Measurements from ENCODE around the gene GPER1.
"Not testable (repeated sequence)": the region's sequence is repeated elsewhere in the genome, so short reads cannot be mapped to it uniquely, and the experiment has no call there.

GPER1 gene

DNA sequence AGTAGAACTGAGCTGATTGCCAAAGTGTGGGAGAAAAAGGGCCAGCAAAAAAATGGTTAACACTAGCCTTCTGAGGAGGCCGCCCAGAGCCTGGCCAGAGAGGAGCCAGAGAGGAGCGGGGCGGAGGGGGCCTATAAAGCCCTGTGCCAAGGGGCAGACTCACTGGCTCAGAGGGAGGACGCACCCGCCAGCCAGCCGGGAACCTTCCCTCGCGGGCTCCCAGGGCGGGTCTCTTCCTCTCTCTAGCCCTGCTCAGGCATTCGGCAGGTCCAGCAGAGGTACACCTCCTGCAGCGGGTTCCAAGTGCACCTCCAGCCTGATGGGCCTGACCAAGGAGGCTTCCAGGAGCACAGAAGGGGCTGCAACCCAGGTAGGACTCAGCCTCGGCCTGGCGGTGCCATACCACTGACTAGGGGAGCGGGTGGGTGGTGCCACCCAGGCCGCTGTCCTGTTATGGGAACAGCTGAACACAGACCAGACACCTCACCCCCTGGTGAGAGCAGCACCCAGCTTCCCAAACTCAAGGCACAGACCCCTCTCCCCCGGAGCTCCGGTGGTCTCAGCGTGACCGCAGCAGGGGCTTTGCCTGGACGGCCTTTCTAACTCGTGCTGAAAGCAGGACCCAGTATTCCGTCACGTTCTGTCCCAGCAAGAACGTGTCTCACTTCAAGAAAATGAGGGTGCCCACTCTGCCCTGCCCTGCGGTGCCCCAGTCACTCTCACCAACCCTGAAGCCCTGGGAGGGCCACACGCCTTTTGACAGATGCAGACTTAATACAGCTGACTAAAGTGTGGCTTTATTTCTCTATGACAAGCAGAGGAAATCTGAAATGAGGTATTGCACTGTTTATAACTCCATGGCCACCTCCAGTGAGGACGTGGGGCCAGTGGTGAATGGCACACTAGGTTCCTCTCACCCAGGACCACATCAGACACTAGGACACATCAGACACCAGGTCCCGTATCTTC is at the start of gene GPER1:
GPER1 (plus strand) TSS at position 162 of the 969 bp plus-strand sequence. CDS start 3,616 bp downstream, outside the sequence.
- no peak for DNase-seq (ENCODE audit: low read depth in 3 of 3, low spot score in 1 of 3)

DNA sequence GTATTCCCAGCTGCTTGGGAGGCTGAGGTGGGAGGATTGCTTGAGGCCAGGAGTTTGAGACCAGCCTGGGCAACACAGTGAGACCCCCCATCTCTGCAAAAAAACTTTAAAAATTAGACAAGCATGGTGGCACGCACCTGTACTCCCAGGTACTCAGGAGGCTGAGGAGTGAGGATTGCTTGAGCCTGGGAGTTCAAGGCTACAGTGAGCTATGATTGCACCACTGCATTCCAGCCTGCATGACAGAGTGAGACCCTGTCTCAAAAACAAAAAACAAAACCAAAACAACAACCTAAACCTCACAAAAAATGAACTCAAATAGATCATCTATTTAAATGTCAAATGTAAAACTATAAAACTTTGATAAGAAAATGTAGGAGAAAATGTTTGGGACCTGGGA is 47.7 kb upstream of the GPER1 start:
- not testable (repeated sequence) for DNase-seq (ENCODE audit: low read depth in 3 of 3, low spot score in 1 of 3)

DNA sequence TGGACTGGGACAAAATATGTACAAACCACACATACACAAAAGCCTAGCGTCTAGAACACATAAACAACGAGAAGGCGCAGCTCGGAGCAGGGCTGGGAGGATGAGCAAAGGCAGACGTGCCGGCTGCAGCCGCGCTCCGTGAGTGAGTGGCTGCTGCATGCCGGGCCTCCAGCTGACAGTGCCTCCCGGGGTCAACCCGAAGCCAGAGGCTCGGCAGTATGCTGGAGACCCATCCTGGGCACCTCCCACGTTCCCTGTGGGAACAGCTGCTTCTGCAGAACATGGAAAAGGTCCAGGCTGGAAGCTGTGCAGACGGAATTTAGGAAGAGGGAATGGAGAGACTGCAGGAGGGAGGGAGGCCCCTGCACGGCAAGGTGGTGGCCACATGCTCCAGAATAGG is 47.1 kb upstream of the GPER1 start:
- DNase-seq (ENCODE audit: low read depth in 3 of 3, low spot score in 1 of 3): no peak

DNA sequence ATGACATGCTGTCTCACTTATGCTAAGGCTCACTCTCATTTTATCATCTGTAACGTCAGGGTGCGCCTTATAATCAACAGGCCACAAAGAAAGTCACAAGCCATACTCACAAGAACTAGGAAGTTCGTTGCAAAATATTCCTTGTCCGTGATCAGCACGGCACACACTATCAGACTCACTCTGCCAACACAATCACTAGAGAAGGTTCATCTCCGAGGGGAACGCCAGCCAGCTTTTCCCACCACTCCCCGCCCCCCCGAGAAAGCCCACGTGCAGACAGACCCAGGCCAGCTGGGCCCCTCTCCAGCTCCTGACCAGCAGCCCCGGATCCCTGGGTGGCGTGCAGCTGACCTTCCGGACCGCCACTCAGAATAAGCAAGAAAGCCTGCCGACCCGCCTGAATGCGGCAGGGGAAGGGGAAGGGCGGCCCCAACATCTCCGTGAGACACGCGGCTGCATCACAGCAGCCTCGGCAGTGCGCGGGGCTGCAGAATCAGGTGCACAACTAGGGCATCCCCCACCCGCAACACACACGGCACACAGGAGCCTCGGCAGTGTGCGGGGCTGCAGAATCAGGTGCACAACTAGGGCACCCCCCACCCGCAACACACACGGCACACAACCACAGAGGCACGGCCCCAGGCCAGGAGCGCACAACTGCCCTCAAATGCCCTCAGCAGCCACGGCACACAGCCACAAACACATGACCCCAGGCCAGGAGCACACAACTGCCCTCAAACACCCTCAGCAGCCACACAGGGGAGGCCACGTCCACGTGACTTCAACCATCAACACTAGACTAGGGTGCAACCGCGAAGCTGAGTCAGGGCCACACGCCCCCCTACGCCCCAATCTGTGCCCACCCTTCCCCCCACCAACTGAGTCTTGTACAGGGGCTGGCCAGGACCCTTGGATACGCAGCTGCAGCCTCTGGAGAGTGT is 46.1 kb upstream of the GPER1 start:
- DNase-seq (ENCODE audit: low read depth in 3 of 3, low spot score in 1 of 3): no peak

DNA sequence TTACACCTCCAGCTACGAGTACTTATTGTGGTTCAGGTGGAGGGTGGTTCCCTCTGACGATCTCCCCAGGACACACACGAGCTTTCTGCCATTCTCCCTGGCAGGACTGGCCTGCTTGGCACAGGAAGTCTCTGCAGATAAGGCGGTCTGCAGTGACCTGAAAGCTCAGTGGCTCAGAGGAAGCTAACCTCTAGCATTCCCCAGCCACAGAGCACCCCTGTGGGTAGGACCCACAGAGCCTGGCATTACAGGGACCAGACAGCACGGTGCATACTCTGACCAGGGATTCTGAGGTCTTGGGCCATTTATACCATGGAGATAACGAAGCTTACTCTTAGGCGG is 45.5 kb upstream of the GPER1 start:
- DNase-seq (ENCODE audit: low read depth in 3 of 3, low spot score in 1 of 3): no peak

DNA sequence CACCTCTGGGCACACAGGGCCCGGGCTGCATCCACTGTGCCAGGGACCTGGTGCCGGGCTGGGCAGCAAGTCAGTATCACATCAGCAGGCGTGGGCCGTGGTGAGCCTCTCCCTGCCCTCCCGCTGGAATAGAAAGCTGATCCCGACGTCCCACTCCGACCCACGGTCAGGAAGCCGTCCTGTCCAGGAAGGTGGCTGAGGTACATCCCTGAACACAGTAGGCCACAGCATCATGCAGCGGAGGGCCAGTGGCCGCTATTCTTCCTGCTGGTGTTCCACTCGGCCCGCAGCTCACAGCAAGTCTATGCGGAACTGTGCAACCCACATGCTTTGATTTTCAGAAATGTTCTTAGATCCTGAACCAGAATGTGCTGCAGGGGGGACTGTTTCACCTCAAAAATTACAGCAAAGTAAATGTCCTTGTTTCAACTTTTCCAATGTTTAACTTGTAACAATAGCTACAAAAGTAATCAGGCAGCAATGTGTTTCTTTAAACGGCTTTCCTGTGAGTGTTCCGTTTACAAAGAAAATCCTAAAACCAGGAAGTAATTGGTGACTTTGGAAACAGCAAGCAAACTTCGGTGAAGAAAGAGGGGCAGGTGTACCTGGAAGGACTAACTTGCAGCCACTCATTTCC is 44.2 kb upstream of the GPER1 start:
- DNase-seq (ENCODE audit: low read depth in 3 of 3, low spot score in 1 of 3): no peak

DNA sequence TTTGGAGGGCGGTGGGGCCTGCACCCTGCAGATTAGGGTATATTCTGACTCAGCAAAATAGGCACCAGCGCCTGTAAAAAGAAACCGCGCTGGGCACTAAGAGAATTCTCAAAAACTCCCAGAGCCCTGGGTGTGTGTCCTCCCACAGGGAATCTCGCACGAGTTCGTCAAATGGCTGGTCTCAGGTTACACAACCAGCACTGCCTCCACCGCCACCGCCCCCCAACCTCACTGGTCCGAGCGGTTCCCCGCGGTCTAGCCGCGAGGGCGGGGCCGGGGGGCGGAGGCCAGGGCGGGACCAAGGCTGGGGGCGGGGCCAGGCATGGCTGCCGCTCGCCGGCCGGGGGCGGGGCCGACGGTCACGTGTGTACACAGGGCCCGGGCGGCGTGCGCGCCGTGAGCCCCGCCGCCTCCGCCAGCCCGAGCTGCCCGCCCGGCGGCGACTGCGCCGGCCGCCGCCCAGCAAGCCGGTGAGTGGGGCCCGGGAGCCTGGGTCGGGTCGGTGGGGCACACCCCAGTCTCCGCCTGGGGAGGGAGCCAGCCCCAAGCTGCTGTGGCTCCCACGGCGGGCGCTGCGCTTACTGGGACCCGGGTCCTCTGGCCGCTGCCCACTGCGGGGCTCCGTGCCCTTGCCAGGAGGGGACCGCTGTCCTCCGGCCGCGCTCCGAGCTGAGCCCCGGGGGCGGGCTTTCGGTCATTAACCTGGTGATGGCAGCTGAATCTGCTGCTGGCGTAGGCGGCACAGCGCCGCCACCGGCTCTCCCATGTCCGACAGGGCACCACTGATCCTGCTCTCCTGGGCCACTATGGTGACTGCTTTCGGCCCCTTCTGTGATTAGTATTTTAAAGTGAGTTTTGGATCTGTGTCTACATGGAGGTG is 43.5 kb upstream of the GPER1 start, which contains the start of gene GPR146:
GPR146 (plus strand) TSS at position 358 of the 880 bp plus-strand sequence. CDS start 12,970 bp downstream, outside the sequence.
- peak; percentile 67 to 96 (median 79) for DNase-seq (ENCODE audit: low read depth in 3 of 3, low spot score in 1 of 3)

DNA sequence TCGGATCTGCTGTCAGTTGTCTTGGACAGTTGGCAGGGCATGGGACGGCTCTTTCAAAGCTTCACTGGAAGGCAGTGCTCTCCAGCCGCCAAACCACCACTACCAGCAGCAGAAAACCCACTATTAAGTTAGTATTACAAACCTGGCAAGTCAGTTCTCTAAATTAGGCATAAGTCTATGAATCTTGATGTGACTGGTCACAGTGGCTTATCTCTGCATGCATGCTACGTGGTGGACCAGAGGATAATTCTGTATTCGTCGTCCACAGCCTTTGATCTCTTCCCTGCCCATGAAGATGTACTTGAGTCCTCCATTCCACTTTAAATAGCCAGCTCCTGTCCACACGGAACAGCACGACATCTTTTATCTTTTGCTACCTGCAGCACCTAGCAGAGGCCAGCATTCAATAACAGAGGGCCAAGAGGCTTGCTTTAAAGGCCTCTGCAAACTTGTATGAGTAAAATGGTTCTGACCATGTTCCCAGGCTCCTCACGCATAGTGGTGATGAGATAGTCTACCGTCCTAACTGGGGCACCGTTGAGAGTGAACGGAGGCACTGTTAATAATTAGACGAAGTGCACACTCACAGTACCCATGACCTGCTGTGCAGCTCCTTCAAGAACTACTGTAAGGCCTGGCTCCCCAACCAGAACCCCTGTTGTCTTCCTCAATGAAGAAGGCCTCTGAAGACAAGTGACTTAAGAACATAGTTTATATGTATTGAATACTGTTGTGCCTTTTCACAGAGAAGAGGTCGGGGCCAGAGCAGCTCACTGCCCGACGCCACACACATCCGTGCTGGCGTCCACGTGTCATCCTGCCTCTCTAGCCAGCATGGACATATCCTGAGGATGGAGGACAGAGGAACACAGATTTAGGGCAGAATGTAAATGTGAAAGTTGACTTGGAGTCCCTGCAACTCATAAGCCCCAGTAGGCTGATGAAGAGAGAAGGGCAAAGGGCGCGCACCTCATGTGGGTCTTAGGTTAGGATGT is 42.5 kb upstream of the GPER1 start:
- DNase-seq (ENCODE audit: low read depth in 3 of 3, low spot score in 1 of 3): no peak

DNA sequence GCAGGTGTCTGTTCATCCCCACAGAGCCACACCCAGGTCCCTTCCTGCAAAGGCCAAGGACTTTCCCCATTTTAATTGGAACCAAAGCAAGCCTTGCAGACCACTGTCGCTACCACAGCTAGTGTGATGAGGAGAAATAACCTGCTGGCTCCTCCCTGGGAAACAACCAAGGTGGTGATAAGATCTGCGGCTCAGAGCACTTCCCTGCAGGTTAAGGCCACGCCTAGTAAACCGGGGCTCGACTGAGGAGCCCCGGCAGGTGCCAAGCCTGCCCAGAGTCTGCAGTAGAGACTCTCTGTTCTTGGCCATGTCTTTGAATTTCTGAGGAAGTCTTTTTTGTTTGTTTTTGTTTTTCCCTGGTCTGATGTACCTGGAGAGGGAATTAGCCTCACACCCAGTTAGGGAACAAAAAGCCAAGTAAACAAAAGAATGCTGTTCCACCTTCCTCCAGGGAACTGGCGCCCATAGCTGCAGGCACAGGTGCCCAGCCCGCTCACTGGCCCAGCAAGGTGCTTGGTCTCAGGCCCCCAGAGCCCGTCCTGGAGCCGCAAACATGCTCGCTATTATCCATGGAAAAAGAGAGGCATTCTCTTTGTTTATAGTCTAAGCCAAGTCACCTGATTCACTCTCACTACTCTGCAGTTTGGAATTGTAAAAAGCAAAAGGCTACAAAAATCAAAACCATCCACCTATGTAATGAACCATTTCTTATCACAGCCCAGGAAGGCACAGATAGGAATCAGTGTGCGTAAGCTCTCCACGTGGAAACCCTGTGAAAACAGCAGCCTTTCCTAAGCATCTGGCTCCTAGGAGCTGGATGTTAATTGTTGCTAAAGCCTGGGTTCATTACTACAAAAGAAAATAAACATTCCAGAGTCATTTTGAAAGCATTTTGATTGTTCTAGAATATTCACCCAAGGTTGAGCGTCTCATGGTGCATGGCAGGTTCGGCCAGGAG is 40.9 kb upstream of the GPER1 start:
- no peak for DNase-seq (ENCODE audit: low read depth in 3 of 3, low spot score in 1 of 3)

DNA sequence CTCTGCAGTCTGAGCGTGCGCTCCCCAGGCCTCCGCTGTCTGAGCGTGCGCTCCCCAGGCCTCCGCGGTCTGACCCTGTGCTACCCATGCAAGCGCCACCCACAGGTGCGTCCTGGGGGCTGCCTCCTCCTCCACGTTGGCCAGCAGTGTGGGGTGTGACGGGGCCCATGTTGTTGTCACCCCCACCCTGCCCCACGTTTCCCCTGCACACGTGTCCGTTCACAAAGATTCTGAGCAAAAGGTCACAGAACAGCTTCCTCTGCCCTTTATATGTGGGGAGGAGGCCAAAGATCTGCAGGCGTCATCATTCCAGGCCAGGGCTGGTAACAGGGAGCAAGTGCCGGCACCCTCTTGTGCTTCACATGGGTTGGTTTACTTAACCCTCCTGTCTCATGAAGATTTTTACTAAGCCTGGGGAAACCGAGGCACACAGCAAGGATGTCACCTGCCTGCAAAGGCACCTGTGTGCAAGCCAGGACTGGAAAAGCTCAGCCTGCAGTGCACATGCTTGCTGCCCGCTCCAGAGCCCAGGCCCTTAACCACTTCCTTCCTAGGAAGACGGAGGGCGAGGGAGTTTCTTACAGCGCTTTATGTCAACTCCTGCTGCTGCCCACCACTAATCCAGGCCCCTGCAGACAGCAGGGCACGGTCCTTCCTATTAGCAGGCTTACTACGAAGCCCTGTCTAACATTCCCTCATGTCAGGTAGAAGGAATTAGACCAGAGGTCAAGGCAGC is 38.7 kb upstream of the GPER1 start:
- no peak for DNase-seq (ENCODE audit: low read depth in 3 of 3, low spot score in 1 of 3)

DNA sequence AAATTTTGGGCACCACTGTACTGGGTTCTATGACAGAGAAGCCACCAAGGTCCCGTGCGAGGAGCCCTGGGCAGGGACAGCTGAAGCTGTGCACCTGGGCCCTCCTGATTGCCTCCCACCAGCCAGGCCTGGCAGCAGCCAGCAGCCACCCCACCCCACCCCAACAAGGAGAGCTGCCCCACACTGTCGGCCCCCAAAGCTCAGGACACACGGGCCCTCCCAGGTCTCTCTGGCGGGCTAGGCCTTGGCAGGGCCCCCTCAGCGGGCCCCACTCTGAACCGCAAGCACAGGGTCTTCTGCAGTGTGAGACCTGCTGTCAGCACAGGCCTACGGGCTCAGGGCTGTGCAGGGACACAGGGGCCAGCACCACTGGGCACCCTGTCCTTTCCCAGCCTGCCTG is 38.1 kb upstream of the GPER1 start:
- no peak for DNase-seq (ENCODE audit: low read depth in 3 of 3, low spot score in 1 of 3)

DNA sequence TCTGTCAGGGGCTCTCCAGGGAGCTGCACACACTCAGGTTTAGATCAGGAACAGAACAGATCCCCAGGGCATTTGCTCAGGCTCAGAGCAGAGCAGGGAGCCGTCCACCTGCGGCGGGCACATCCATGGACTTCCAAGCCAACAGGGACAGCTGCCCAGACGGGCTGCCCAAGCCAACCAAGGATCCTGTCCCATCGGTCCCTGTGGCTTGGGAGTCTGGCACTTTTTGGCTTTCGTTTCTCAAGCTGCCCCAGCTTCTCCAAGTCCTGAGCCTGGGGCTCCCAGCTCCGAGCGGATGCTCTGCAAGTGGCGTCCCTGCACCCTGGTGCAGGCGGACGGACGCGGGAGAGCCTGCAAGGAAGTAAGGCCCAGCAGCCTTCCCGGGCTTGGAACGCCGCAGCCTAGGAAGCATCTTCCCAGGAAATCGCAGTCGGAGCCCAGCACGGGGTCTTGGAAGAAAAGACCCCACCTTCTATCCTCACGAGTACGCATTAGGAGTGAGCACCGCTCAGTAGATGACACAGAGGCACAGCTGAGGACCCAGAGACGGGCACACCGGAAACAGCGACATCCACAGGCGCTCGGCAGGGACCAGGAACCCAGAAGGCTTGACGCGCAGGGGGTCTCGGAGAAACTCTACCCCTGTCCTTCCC is 37.5 kb upstream of the GPER1 start:
- no peak for DNase-seq (ENCODE audit: low read depth in 3 of 3, low spot score in 1 of 3)

DNA sequence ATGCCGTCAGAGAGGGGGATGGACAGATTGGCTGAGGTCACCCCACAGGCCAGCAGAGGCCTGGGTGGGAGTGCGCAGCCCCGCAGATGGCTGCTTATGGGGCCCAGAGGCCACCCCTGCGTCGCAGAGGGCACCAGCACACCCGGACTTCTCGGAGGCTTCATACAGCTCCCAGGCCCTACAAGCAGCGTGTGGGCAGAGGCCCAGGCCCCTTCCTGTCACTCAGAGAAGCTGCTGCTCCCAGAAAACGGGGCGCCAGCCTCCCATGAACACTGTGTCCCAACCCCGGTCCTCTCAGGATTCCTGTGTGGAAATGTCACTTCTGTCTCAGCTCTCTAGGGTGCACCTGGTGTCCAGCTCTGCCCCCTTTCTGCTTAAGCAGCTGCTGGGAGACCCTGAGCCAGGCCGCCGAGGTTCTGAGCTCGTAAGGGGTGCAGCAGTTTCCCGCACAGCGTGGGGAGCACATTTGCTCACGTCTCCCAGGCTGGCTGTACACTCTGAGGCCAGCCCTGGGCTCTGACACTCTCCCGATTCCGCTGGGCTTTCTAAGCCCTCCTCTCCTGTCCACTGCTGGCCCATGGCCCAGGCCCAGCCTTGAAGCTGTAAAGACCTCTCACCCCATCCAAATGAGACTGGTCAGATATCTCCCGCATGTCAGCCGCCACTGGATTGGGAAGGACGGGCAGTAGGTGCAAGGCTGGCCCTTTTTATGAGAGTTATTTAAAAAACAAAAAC is 36.8 kb upstream of the GPER1 start:
- DNase-seq (ENCODE audit: low read depth in 3 of 3, low spot score in 1 of 3): no peak

DNA sequence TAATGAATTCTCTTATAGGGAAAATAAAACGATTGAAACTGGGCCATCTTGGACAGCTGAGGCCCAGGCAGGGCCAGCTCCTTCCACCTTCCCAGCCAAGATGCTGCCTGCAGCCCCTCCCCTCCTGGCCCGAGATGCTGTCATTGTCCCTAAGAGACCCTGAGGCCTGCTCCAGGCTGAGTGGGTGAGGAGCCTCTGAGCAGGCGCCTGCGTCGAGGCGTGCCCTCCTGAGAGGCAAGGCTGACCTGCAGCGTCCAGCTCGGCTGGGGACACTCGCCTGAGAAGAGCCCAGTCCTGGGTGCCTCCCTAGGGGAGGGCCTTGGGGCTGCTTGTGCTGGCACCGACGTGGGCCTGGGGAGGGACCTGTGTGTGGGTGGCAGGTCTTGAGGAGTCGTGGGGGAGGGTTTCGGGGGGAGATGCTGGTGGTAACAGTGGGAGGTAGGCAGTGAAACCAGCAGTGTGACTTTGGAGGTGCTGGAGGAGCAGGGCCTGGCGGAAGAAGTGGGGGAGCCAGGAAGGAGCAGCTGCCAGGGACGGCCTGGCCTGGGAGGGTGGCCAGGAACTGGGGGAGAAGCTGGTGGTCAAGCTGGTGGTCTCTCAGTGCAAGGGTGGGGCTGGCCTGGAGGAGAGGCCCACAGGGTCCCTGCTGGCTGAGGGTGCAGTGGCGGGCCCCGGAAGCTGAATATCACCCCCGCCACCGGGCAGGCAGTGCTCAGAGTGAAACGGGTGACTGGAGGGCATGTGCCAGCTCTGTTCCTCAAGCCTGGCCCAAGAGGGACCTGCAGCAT is 35.7 kb upstream of the GPER1 start:
- DNase-seq (ENCODE audit: low read depth in 3 of 3, low spot score in 1 of 3): no peak

DNA sequence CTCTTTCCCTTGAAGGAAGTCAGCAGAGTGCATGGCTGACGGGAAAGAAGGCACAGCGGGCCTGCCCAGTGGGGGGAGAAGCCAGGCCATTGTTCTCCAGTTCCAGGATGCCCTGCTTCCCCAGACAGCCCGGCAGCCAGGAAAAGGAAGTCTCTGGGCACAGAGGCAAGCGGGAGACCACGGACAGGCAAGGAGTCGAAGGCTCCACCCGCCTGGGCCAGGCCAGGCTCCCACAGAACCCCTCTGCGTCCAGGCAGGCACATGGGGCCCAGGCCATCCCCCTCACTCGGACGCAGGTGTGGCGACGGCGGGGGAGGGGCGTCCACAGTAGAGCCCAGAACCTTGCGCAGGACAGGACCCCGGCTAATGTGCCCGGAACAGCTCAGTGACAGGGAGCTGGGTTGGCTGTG is 34.9 kb upstream of the GPER1 start:
- DNase-seq (ENCODE audit: low read depth in 3 of 3, low spot score in 1 of 3): no peak
